Ovary (tissue), 3 donors: ENCODE measurements around the gene GRIK1.

ENCODE experiments used
- POLR2A ChIP-seq: fragments of 450-650 bp; IDR thresholded peaks from one replicate; pipeline ENCODE4 v1.6.1; 2017; ENCODE audit warnings: antibody characterized with exemption, mild to moderate bottlenecking, moderate library complexity
- TF ChIP-seq, protein P1 (sequence below), 3 donors: fragments of 450-650 bp in 2 of 3; fragments of 200-600 bp in 1 of 3; IDR thresholded peaks; one replicate each; pipeline versions ENCODE4 v1.5.1 to v1.8.0; 2016 to 2022; ENCODE audit warnings: antibody characterized with exemption in 3 of 3, mild to moderate bottlenecking in 1 of 3
- donor health status: DM: no; HTN: no; CAD: no.

DNA sequence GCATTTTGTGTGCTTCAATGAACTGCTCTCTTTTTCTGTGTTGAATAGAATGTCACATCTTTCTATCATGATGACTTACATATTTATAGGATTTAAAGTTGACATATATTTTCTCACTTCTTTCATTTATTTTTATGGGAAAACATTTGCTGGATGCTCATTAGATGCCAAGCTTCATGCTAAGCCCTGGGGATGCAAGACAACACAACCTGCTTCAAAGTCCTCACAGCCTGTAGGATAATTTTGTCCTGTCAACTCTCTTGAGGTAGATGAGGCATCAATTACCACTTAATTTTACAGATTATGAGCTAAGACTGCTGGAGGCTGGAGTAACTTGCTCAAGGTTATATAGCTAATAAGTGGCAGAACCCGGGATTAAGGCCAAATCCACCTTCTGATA lies 264.3 kb downstream of the GRIK1 start:
- TF ChIP-seq, protein P1, sequence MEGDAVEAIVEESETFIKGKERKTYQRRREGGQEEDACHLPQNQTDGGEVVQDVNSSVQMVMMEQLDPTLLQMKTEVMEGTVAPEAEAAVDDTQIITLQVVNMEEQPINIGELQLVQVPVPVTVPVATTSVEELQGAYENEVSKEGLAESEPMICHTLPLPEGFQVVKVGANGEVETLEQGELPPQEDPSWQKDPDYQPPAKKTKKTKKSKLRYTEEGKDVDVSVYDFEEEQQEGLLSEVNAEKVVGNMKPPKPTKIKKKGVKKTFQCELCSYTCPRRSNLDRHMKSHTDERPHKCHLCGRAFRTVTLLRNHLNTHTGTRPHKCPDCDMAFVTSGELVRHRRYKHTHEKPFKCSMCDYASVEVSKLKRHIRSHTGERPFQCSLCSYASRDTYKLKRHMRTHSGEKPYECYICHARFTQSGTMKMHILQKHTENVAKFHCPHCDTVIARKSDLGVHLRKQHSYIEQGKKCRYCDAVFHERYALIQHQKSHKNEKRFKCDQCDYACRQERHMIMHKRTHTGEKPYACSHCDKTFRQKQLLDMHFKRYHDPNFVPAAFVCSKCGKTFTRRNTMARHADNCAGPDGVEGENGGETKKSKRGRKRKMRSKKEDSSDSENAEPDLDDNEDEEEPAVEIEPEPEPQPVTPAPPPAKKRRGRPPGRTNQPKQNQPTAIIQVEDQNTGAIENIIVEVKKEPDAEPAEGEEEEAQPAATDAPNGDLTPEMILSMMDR (IDR thresholded peaks at IDR 0.05) = no peak
- no peak for TF ChIP-seq POLR2A
